MM.1S (cell line): Measurements from ENCODE around the gene ADAMTS17.

Experiments used
- DNase-seq: peaks from one replicate; pipeline ENCODE4 v3.0.0-alpha.2; 2015
- H2AFZ ChIP-seq: fragments of 300-600 bp; sonication (generic); 2 replicates; pipeline ENCODE4 v1.6.0; 2016; ENCODE audit warnings: antibody characterized with exemption, low read length
- H3F3A ChIP-seq: fragments of 300-600 bp; sonication (generic); 2 replicates; pipeline ENCODE4 v1.6.1; 2016; ENCODE audit warnings: mild to moderate bottlenecking, antibody characterized with exemption, low read length, moderate library complexity, mixed read lengths; ENCODE audit not compliant: insufficient read depth
- H3K27ac ChIP-seq: fragments of 300-600 bp; sonication (generic); 2 replicates; pipeline ENCODE4 v1.5.1; 2016; ENCODE audit warnings: mild to moderate bottlenecking, low read length
- H3K27me3 ChIP-seq: fragments of 300-600 bp; sonication (generic); replicated peaks from 2 replicates; pipeline ENCODE4 v1.6.0; 2016; ENCODE audit warnings: low read length; ENCODE audit not compliant: insufficient read depth
- H3K36me3 ChIP-seq: fragments of 300-600 bp; sonication (generic); replicated peaks from 2 replicates; pipeline ENCODE4 v1.6.1; 2016; ENCODE audit warnings: mild to moderate bottlenecking, low read length, mixed read lengths; ENCODE audit not compliant: insufficient read depth
- H3K4me1 ChIP-seq: fragments of 300-600 bp; sonication (generic); 2 replicates; pipeline ENCODE4 v1.6.1; 2016; ENCODE audit warnings: low read length, mixed read lengths
- H3K4me2 ChIP-seq: fragments of 300-600 bp; sonication (generic); 2 replicates; pipeline ENCODE4 v1.6.0; 2016; ENCODE audit warnings: low read depth, low read length
- H3K4me3 ChIP-seq: fragments of 300-600 bp; sonication (generic); 2 replicates; pipeline ENCODE4 v1.5.1; 2016; ENCODE audit warnings: low read length, mixed read lengths
- H3K79me2 ChIP-seq: fragments of 300-600 bp; sonication (generic); 2 replicates; pipeline ENCODE4 v1.6.1; 2016; ENCODE audit warnings: mixed run types, low read length, mixed read lengths
- H3K9ac ChIP-seq: fragments of 300-600 bp; sonication (generic); 2 replicates; pipeline ENCODE4 v1.6.1; 2016; ENCODE audit warnings: low read length, mixed read lengths
- H3K9me2 ChIP-seq: fragments of 300-600 bp; sonication (generic); replicated peaks from 2 replicates; pipeline ENCODE4 v1.6.1; 2016; ENCODE audit warnings: mild to moderate bottlenecking, low read length, mixed read lengths; ENCODE audit not compliant: insufficient read depth
- H3K9me3 ChIP-seq: fragments of 300-600 bp; sonication (generic); replicated peaks from 2 replicates; pipeline ENCODE4 v1.6.1; 2016; ENCODE audit warnings: mild to moderate bottlenecking, low read length, mixed read lengths; ENCODE audit not compliant: insufficient read depth
- H4K20me1 ChIP-seq: fragments of 300-600 bp; sonication (generic); 2 replicates; pipeline ENCODE4 v1.6.1; 2016; ENCODE audit warnings: mild to moderate bottlenecking, low read length, moderate library complexity, mixed read lengths; ENCODE audit not compliant: insufficient read depth
- EZH2 ChIP-seq: fragments of 300-600 bp; sonication (generic); optimal IDR thresholded peaks from 2 replicates; pipeline ENCODE3; 2017; ENCODE audit warnings: low read depth, mild to moderate bottlenecking, antibody characterized with exemption, low read length, mixed read lengths
- EZH2phosphoT487 ChIP-seq: fragments of 300-600 bp; sonication (generic); IDR thresholded peaks from 2 replicates; pipeline ENCODE4 v1.6.1; 2018; ENCODE audit warnings: antibody characterized with exemption, low read length
- TF ChIP-seq, protein P1 (sequence below): fragments of 300-600 bp; sonication (generic); IDR thresholded peaks from 2 replicates; pipeline ENCODE4 v1.5.1; 2016; ENCODE audit warnings: antibody characterized with exemption, low read length, mixed read lengths

Gene ADAMTS17

DNA sequence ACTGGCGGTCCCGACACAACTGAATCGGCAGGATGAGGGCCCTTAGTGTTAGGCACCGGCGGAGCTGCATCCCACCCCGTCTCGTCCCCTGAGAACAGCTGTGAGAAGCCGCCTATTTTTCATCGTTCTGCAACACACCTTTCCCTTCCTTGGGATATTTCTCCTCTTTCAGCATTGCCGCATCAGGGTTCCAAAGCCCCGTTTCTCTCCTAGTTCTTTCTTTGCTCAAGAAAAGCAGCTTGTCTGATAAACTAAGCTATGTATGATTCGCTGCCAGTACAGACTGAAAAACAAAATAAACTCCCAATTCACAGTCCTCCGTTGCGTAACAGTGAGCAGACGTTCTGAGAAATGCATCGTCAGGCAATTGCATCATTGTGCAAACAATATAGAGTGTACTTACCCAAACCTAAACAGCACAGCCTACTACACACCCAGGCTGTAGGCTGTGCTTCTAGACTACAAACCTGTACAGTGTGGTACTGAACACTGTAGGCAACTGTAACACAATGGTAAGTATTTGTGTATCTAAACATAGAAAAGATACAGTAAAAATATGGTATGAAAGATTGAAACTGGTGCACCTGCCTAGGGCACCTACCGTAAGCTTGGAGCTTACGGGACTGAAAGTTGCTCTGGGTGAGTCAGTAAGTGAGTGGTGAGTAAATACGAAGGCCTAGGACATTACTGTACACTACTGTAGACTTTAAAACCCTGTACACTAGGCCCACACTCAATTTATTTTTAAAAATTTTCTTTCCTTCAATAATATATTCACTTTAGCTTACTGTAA, 8.9 kb upstream of the ADAMTS17 start:
- peak; percentile 35 for DNase-seq
- Histone ChIP-seq H3K4me2 (peak overlapping the region; percentile 82; the same call in 1 of the 2 replicates), H2AFZ (peak overlapping the region; percentile 100), H3K27ac (peak overlapping the region; percentile 53; the same call in 1 of the 2 replicates), H3K9ac (no peak overlapping the region; the same call in 1 of the 2 replicates), H3K4me1 (peaks cover 5% of the 10 kb centered on the region; the same call in 1 of the 2 replicates), H3K4me3 (peak overlapping the region; percentile 92; the same call in 1 of the 2 replicates), H4K20me1 (no peaks in the 10 kb centered on the region), H3K27me3 (no peaks in the 10 kb centered on the region), H3F3A (no peaks in the 10 kb centered on the region), H3K9me2 (no peaks in the 10 kb centered on the region), H3K9me3 (no peaks in the 10 kb centered on the region), H3K79me2 (no peaks in the 10 kb centered on the region), H3K36me3 (no peaks in the 10 kb centered on the region)
- TF ChIP-seq, protein P1, sequence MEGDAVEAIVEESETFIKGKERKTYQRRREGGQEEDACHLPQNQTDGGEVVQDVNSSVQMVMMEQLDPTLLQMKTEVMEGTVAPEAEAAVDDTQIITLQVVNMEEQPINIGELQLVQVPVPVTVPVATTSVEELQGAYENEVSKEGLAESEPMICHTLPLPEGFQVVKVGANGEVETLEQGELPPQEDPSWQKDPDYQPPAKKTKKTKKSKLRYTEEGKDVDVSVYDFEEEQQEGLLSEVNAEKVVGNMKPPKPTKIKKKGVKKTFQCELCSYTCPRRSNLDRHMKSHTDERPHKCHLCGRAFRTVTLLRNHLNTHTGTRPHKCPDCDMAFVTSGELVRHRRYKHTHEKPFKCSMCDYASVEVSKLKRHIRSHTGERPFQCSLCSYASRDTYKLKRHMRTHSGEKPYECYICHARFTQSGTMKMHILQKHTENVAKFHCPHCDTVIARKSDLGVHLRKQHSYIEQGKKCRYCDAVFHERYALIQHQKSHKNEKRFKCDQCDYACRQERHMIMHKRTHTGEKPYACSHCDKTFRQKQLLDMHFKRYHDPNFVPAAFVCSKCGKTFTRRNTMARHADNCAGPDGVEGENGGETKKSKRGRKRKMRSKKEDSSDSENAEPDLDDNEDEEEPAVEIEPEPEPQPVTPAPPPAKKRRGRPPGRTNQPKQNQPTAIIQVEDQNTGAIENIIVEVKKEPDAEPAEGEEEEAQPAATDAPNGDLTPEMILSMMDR: no peak
- TF ChIP-seq EZH2phosphoT487: no peak
- TF ChIP-seq EZH2: no peak

DNA sequence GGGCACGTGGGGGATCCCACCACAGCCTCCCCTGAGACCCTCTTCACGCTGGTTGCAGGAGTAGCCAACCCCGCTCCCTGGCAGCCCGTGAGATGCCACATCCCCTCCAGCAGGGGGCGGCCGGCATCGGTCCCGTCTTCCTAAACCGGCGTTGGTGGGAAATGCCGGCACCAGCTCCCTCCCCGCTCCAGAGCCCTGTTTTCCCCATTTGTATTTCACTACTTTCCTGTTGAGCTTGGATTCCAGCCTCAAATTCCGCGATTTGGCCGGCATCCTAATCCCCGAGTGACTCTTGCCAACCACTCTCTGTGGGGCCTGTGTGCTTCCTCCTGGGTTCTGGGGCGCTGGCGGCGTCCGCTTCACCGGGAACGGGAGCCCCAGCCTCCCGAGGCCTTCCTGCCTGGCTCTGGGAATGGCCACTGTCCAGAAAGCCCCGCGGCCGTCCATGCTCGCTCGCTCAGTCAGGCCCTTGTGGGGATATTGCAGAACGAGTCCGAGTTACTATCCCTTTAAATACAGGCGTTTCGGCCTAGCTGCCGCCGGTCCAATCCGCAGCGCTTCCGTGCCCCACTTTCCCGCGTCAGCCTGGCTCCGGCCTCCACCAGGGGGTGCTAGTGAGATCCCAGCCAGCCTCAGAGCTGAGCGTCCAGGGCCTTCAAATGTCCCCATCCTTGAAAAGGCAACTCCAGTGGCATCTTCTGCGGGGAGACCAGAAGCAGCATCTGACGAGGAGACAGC, 8.1 kb upstream of the ADAMTS17 start:
- Histone ChIP-seq H2AFZ (peak overlapping the region; percentile 100), H3K4me3 (peak overlapping the region; percentile 92), H3K9ac (peak overlapping the region; percentile 91), H3K79me2 (no peaks in the 10 kb centered on the region), H3K27ac (peak overlapping the region; percentile 53; the same call in 1 of the 2 replicates), H3K9me3 (no peaks in the 10 kb centered on the region), H3F3A (no peaks in the 10 kb centered on the region), H4K20me1 (no peaks in the 10 kb centered on the region), H3K27me3 (no peaks in the 10 kb centered on the region), H3K4me1 (peaks cover 5% of the 10 kb centered on the region; the same call in 1 of the 2 replicates), H3K9me2 (no peaks in the 10 kb centered on the region), H3K4me2 (peak overlapping the region; percentile 82), H3K36me3 (no peaks in the 10 kb centered on the region)
- peak; percentile 90 for DNase-seq
- TF ChIP-seq, protein P1: peak; percentile 79
- no peak for TF ChIP-seq EZH2phosphoT487

DNA sequence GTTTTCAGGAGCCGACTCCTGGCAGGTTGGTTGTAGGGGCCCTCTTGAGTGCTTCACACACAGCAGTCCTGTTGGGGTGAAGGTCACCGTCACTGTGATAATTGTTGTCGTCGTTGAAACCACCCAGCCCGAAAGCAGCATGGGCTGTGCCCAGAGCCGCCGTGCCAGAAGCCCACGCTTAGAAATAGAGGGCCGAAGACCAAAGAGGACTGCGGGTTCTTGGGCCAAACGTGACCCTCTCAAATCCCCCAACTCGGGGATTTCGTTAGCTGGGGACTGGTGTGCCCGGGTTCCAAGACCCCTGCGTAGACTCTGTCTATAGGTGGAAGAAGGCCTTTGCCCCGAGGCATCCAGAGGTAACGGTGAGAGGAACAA, 7.5 kb upstream of the ADAMTS17 start:
- Histone ChIP-seq H3K4me1 (peaks cover 5% of the 10 kb centered on the region; the same call in 1 of the 2 replicates), H3K9me3 (no peaks in the 10 kb centered on the region), H3K9ac (no peak overlapping the region), H4K20me1 (no peaks in the 10 kb centered on the region), H3K9me2 (no peaks in the 10 kb centered on the region), H3F3A (no peaks in the 10 kb centered on the region), H3K36me3 (no peaks in the 10 kb centered on the region), H2AFZ (peak overlapping the region; percentile 100), H3K27me3 (no peaks in the 10 kb centered on the region), H3K4me3 (peak overlapping the region; percentile 92), H3K4me2 (peak overlapping the region; percentile 82; the same call in 1 of the 2 replicates), H3K79me2 (no peaks in the 10 kb centered on the region), H3K27ac (no peak overlapping the region)
- TF ChIP-seq EZH2 (no peak), EZH2phosphoT487 (no peak)
- TF ChIP-seq, protein P1: no peak
- no peak for DNase-seq
